Measurements from ENCODE around the gene SDR9C7.
"Not testable (repeated sequence)": the region's sequence is repeated elsewhere in the genome, so short reads cannot be mapped to it uniquely, and the experiment has no call there.

SDR9C7 gene

GRCh38 chr12:56953314-56953713 is 19.1 kb upstream of the SDR9C7 start:
- DNase-seq (ENCODE audit: low read depth in 3 of 3) = no peak

- DNase-seq (ENCODE audit: low read depth in 3 of 3) = no peak
Measured at GRCh38 chr12:56951582-56952339, 17.6 kb upstream of the SDR9C7 start.

GRCh38 chr12:56948881-56949280 is 14.7 kb upstream of the SDR9C7 start:
- DNase-seq (ENCODE audit: low read depth in 3 of 3) = no peak

- DNase-seq (ENCODE audit: low read depth in 3 of 3) = no peak
Measured at GRCh38 chr12:56948457-56948777, 14.2 kb upstream of the SDR9C7 start.

GRCh38 chr12:56947633-56948456 is 13.6 kb upstream of the SDR9C7 start:
- DNase-seq (ENCODE audit: low read depth in 3 of 3) = no peak

- DNase-seq (ENCODE audit: low read depth in 3 of 3) = no peak
Measured at GRCh38 chr12:56943878-56944277, 9.7 kb upstream of the SDR9C7 start.

- DNase-seq (ENCODE audit: low read depth in 3 of 3) = not testable (repeated sequence)
Measured at GRCh38 chr12:56943374-56943773, 9.2 kb upstream of the SDR9C7 start.

- DNase-seq (ENCODE audit: low read depth in 3 of 3) = no peak
Measured at GRCh38 chr12:56941299-56942017, 7.2 kb upstream of the SDR9C7 start.

GRCh38 chr12:56940942-56941298 is 6.7 kb upstream of the SDR9C7 start:
- not testable (repeated sequence) for DNase-seq (ENCODE audit: low read depth in 3 of 3)

- DNase-seq (ENCODE audit: low read depth in 3 of 3) = no peak
Measured at GRCh38 chr12:56935752-56936151, 1.5 kb upstream of the SDR9C7 start.

- no peak for DNase-seq (ENCODE audit: low read depth in 3 of 3)
Measured at GRCh38 chr12:56935157-56935556, 949 bp upstream of the SDR9C7 start.

- no peak for DNase-seq (ENCODE audit: low read depth in 3 of 3)
Measured at GRCh38 chr12:56932867-56933266, 1.3 kb downstream of the SDR9C7 start.

- DNase-seq (ENCODE audit: low read depth in 3 of 3) = no peak
Measured at GRCh38 chr12:56932146-56932545, 2.1 kb downstream of the SDR9C7 start.

GRCh38 chr12:56931474-56931978 is 2.7 kb downstream of the SDR9C7 start:
- peak in 1 of 3 donors; percentile 8 for DNase-seq (ENCODE audit: low read depth in 3 of 3)

GRCh38 chr12:56930241-56930640 is 4.0 kb downstream of the SDR9C7 start:
- no peak for DNase-seq (ENCODE audit: low read depth in 3 of 3)

- no peak for DNase-seq (ENCODE audit: low read depth in 3 of 3)
Measured at GRCh38 chr12:56929780-56930179, 4.4 kb downstream of the SDR9C7 start.

- no peak for DNase-seq (ENCODE audit: low read depth in 3 of 3)
Measured at GRCh38 chr12:56928262-56928661, 5.9 kb downstream of the SDR9C7 start.

GRCh38 chr12:56927281-56927680 is 6.9 kb downstream of the SDR9C7 start:
- no peak for DNase-seq (ENCODE audit: low read depth in 3 of 3)

GRCh38 chr12:56922031-56922430 is 12.2 kb downstream of the SDR9C7 start:
- DNase-seq (ENCODE audit: low read depth in 3 of 3) = no peak

- DNase-seq (ENCODE audit: low read depth in 3 of 3) = no peak
Measured at GRCh38 chr12:56921346-56921745, 12.9 kb downstream of the SDR9C7 start.

GRCh38 chr12:56918139-56918538 is 16.1 kb downstream of the SDR9C7 start:
- DNase-seq (ENCODE audit: low read depth in 3 of 3) = not testable (repeated sequence)

- no peak for DNase-seq (ENCODE audit: low read depth in 3 of 3)
Measured at GRCh38 chr12:56916996-56917333, 17.2 kb downstream of the SDR9C7 start.

Measured in stimulated activated CD4-positive, alpha-beta T cell treated with anti-CD3 and anti-CD28 coated beads, TNF-alpha, amount 100 ng/mL, for 48 hours (primary cell).